SKM-1 (cell line): Measurements from ENCODE around the gene BTNL3.
"Not testable (repeated sequence)": the region's sequence is repeated elsewhere in the genome, so short reads cannot be mapped to it uniquely, and the experiment has no call there.

Source experiments
- DNase-seq: peaks from one replicate; lab custom pipeline; 2025; ENCODE audit not compliant: unreplicated experiment; lab: John Stamatoyannopoulos, UW

Gene BTNL3

GRCh38 chr5:180988592-180988991 is at the start of gene BTNL3:
TSS of gene BTNL3 (plus strand) at chr5:180988846. CDS start at chr5:180989029, 183 bp downstream.
- DNase-seq, result no peak

- no peak for DNase-seq
Observed at GRCh38 chr5:180950291-180950949, 38.2 kb upstream of the BTNL3 start.

- DNase-seq, result no peak
Observed at GRCh38 chr5:180959661-180960060, 29.0 kb upstream of the BTNL3 start.

- no peak for DNase-seq
Observed at GRCh38 chr5:180960209-180960608, 28.4 kb upstream of the BTNL3 start.

GRCh38 chr5:180969406-180969805 is 19.2 kb upstream of the BTNL3 start:
- no peak for DNase-seq

GRCh38 chr5:180970336-180970735 is 18.3 kb upstream of the BTNL3 start:
- DNase-seq, result no peak

- no peak for DNase-seq
Observed at GRCh38 chr5:180970875-180971274, 17.8 kb upstream of the BTNL3 start.

GRCh38 chr5:180974612-180975315 is 13.9 kb upstream of the BTNL3 start:
- DNase-seq, result no peak

- DNase-seq, result no peak
Observed at GRCh38 chr5:180975338-180975737, 13.3 kb upstream of the BTNL3 start.

- DNase-seq, result no peak
Observed at GRCh38 chr5:180976518-180976917, 12.1 kb upstream of the BTNL3 start.

GRCh38 chr5:180977852-180978251 is 10.8 kb upstream of the BTNL3 start:
- DNase-seq, result no peak

- no peak for DNase-seq
Observed at GRCh38 chr5:180982008-180982741, 6.5 kb upstream of the BTNL3 start.

GRCh38 chr5:180988016-180988415 is 630 bp upstream of the BTNL3 start:
- no peak for DNase-seq

- DNase-seq, result no peak
Observed at GRCh38 chr5:180990086-180990881, 1.6 kb downstream of the BTNL3 start.

- no peak for DNase-seq
Observed at GRCh38 chr5:180990882-180991242, 2.2 kb downstream of the BTNL3 start.

GRCh38 chr5:181001947-181002346 is 13.3 kb downstream of the BTNL3 start:
- no peak for DNase-seq

GRCh38 chr5:181005791-181006190 is 17.1 kb downstream of the BTNL3 start:
- no peak for DNase-seq

GRCh38 chr5:181008136-181008535 is 19.5 kb downstream of the BTNL3 start:
- no peak for DNase-seq

GRCh38 chr5:181010018-181010417 is 21.4 kb downstream of the BTNL3 start:
- DNase-seq, result not testable (repeated sequence)

- not testable (repeated sequence) for DNase-seq
Observed at GRCh38 chr5:181014654-181015053, 26.0 kb downstream of the BTNL3 start.

GRCh38 chr5:181017448-181017847 is 28.8 kb downstream of the BTNL3 start:
- not testable (repeated sequence) for DNase-seq
